ENCODE measurements around the gene NFKBIE. TPM values are rescaled to one million over a fixed set of nuclear protein-coding genes. Genes with fewer than 3 reads are reported as not detected.

Gene NFKBIE
- total and polyA plus RNA-seq, 2 experiments from 2014 or later: 14.6 to 25.9 TPM

GRCh38 chr6:44273617-44274016 is 8.3 kb upstream of the NFKBIE start:
- DNase-seq (ENCODE audit: low spot score) (no peak), ATAC-seq (no peak)
- no peak overlapping the region for H3K27ac Mint-ChIP-seq
- H3K36me3 ChIP-seq (ENCODE audit: insufficient read depth): no peaks in the 10 kb centered on the region
- peaks cover 41% of the 10 kb centered on the region for H3K27me3 Mint-ChIP-seq (ENCODE audit: insufficient read depth, low read depth, poor library complexity)
- TF ChIP-seq EZH2 (IDR thresholded peaks at IDR 0.05; ENCODE audit: low read depth, unreplicated experiment): no peak
- no peak for TF ChIP-seq POLR2AphosphoS5 (IDR thresholded peaks at IDR 0.05; ENCODE audit: low read depth)
- TF ChIP-seq CTCF (conservative IDR thresholded peaks at IDR 0.05; ENCODE audit: low read depth in 2 of 2): no peak
- no peak for TF ChIP-seq EZH2phosphoT487 (IDR thresholded peaks at IDR 0.05; ENCODE audit: unreplicated experiment)
- TF ChIP-seq CREB1 (CRISPR knock-in tag; IDR thresholded peaks at IDR 0.05; ENCODE audit: low read depth): no peak
- no peak for TF ChIP-seq STAT1 (IDR thresholded peaks at IDR 0.05; ENCODE audit: unreplicated experiment)
- TF ChIP-seq ETS1 (IDR thresholded peaks at IDR 0.05): no peak
- no peak for TF ChIP-seq ZNF462 (CRISPR knock-in tag; IDR thresholded peaks at IDR 0.05)
- TF ChIP-seq NANOG (IDR thresholded peaks at IDR 0.05; ENCODE audit: borderline replicate concordance): no peak
- TF ChIP-seq ZNF331 (CRISPR knock-in tag; IDR thresholded peaks at IDR 0.05; ENCODE audit: low read depth): no peak
- peaks cover 48% of the 10 kb centered on the region for H3K27me3 ChIP-seq (ENCODE audit: insufficient read depth)
- H3K79me2 ChIP-seq (replicated peaks; ENCODE audit: insufficient read depth): no peaks in the 10 kb centered on the region
- H3K9me2 ChIP-seq (ENCODE audit: insufficient read depth): no peaks in the 10 kb centered on the region
- no peak overlapping the region for H2AFZ ChIP-seq
- H3K4me1 Mint-ChIP-seq: peaks cover 32% of the 10 kb centered on the region
- H4K20me1 ChIP-seq (replicated peaks; ENCODE audit: insufficient read depth): no peaks in the 10 kb centered on the region
- H3K4me2 ChIP-seq: no peak overlapping the region
- peaks cover 10% of the 10 kb centered on the region for H3K4me1 ChIP-seq (ENCODE audit: insufficient read depth)
- H3K9me3 Mint-ChIP-seq: no peaks in the 10 kb centered on the region
- no peak overlapping the region; the same call in 2 of the 3 replicates for H3K4me3 Mint-ChIP-seq
- no peak overlapping the region for H3K27ac ChIP-seq (ENCODE audit: low read depth)
- peaks cover 6% of the 10 kb centered on the region; the same call in 2 of the 3 replicates for H3K36me3 Mint-ChIP-seq (ENCODE audit: low read depth)
- H3F3A ChIP-seq (replicated peaks; ENCODE audit: low read depth): 0 out of 2 replicates have a peak, but pooled peaks cover 22% of the 10 kb centered on the region
- H3K4me3 ChIP-seq: no peak overlapping the region

Measured in GM23338 (cell line).